Measurements from ENCODE around the gene CBX4. TPM values are rescaled to one million over a fixed set of nuclear protein-coding genes. Genes with fewer than 3 reads are reported as not detected.

The CBX4 gene
- total and polyA plus RNA-seq, 10 of the 15 experiments (the other 5 are each of a cell fraction or from before 2014, with no cell fraction given): 0.69 to 24.6 (median 4.2) TPM

DNA sequence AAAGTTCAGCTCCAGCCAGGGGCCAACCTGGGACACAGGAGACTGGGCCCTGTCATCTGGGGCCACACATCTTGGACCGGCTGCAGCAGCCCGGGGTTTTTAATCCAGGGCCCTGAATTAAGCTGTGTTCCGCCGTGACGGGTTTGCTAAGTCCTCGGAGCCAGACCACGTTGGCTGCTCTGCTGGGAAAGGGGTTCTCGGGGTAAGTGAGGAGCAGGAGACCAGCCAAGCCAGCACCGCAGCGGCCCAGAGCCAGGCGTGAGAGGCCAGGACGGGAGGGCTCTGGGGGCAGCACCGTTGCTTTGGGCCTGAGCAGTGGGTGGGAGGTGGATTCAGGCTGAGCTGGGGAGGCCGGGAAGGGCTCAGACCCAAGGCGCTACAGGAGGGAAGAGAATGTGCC lies 31.3 kb upstream of the CBX4 start:
- ChIA-PET SMC1A (ENCODE audit: uncharacterized antibody, unreplicated experiment) (no interaction called here), CTCF (no interaction called here), POLR2A (no interaction called here), RAD21 (ENCODE audit: unreplicated experiment) (no interaction called here)
- DNase-seq (ENCODE audit: low read depth, low spot score) (no peak), FAIRE-seq (no peak), ATAC-seq (no peak)
- Histone ChIP-seq H3K4me2 (ENCODE audit: control insufficient read depth, insufficient read depth) (no peak overlapping the region), H3K9ac (ENCODE audit: control insufficient read depth, insufficient read depth, low read length) (no peak overlapping the region), H2AFZ (ENCODE audit: control insufficient read depth, low read depth, low read length) (no peak overlapping the region), H3K27ac (ENCODE audit: control insufficient read depth, insufficient read depth) (no peak overlapping the region), H3K36me3 (ENCODE audit: control insufficient read depth in 2 of 2, insufficient read depth in 2 of 2, low read length in 1 of 2) (no peaks in the 10 kb centered on the region), H3K79me2 (ENCODE audit: control insufficient read depth, insufficient read depth, low read length) (no peaks in the 10 kb centered on the region), H4K20me1 (ENCODE audit: control insufficient read depth, insufficient read depth) (no peaks in the 10 kb centered on the region), H3K9me3 (replicated peaks; ENCODE audit: control insufficient read depth, insufficient read depth, low read length) (no peaks in the 10 kb centered on the region), H3K4me3 (no peak overlapping the region), H3K4me1 (ENCODE audit: control insufficient read depth, insufficient read depth, low read length) (peaks cover 3% of the 10 kb centered on the region), H3K27me3 (replicated peaks in 1 of 2; ENCODE audit: control insufficient read depth in 2 of 2, insufficient read depth in 2 of 2, low read length in 1 of 2) (no peaks in the 10 kb centered on the region)
- in situ Hi-C loops (cut with MboI) (no loop called here), intact Hi-C loops (cut with micrococcal nuclease; ENCODE audit: unreplicated experiment) (no loop called here)
- 53% methylated on average over 15 of the region's 15 CpGs for WGBS (ENCODE audit: insufficient coverage, insufficient replicate concordance, low lambda C conversion rate, missing lambda C conversion rate)
- no TSS peak for BruUV-seq (replicated peaks)
- TF ChIP-seq SIN3A (IDR thresholded peaks at IDR 0.05; ENCODE audit: low read depth, low read length): no peak
- TF ChIP-seq STAT3 (IDR thresholded peaks at IDR 0.05; ENCODE audit: low read depth, low read length): no peak
- TF ChIP-seq ZNF622 (IDR thresholded peaks at IDR 0.05): no peak
- no peak for TF ChIP-seq TCF3 (IDR thresholded peaks at IDR 0.05; ENCODE audit: borderline replicate concordance, insufficient read depth, low read depth, low read length)
- no peak for TF ChIP-seq ZNF274 (IDR thresholded peaks at IDR 0.05; ENCODE audit: insufficient read depth, insufficient read length)
- TF ChIP-seq CBX3 (IDR thresholded peaks at IDR 0.05; ENCODE audit: borderline replicate concordance, low read depth): no peak
- TF ChIP-seq ZZZ3 (IDR thresholded peaks at IDR 0.05; ENCODE audit: control insufficient read depth, insufficient read length, low read depth): no peak
- no peak for TF ChIP-seq SREBF2 (IDR thresholded peaks at IDR 0.05; ENCODE audit: low read length)

DNA sequence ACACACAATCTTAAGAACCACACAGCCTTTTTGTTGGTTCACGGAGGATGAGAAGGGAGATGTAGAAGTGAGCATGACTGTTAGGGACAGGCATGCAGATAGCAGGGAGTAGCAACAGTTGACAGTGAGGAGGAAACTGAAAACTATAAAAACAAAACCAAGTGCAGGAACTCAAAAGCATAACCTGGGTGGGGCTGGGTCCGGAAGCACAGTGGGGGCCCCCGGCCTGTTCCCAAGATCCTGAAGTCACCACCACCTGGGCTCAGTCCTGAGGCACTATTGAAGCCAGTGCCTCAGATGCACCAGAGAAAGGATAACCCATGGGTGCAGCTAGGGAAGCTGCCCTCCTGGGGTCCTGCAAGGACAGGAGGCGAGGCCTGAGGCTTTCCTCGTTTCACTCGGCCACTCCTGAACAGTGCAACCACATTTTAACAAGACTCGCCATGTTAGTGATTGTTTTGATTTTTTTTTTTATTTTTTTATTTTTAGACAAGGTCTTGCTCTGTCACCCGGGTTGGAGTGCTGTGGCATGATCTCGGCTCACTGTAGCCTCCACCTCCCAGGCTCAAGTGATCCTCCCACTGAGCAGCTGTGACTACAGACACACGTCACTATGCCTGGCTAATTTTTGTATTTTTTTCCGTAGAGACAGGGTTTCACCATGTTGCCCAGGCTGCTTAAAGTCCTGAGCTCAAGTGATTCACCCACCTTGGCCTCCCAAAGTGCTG lies 27.7 kb upstream of the CBX4 start:
- intact Hi-C loops (cut with micrococcal nuclease; ENCODE audit: unreplicated experiment): no loop called here

More for the DNA sequence above, 27.7 kb upstream of the CBX4 start:
- 36% methylated on average over 11 of the region's 11 CpGs for WGBS (ENCODE audit: insufficient coverage, insufficient replicate concordance, low lambda C conversion rate, missing lambda C conversion rate)
- in situ Hi-C loops (cut with MboI): no loop called here
- no TSS peak for BruUV-seq (replicated peaks)
- H3K27me3 ChIP-seq (replicated peaks in 1 of 2; ENCODE audit: control insufficient read depth in 2 of 2, insufficient read depth in 2 of 2, low read length in 1 of 2): peaks cover 0 to 3% of the 10 kb centered on the region in 2 experiments; a peak in 2 of 4 replicates
- no peaks in the 10 kb centered on the region for H3K36me3 ChIP-seq (ENCODE audit: control insufficient read depth in 2 of 2, insufficient read depth in 2 of 2, low read length in 1 of 2)
- H3K9ac ChIP-seq (ENCODE audit: control insufficient read depth, insufficient read depth, low read length): no peak overlapping the region
- ChIA-PET RAD21 (ENCODE audit: unreplicated experiment) (no interaction called here), POLR2A (no interaction called here), SMC1A (ENCODE audit: uncharacterized antibody, unreplicated experiment) (interaction anchor here (1.2 kb wide), 1 partner anchor 103 kb away, joined by 3 read pairs; no protein-coding TSS in a partner anchor), CTCF (no interaction called here)
- DNase-seq (ENCODE audit: low read depth, low spot score) (no peak), FAIRE-seq (peak; percentile 13), ATAC-seq (peak; percentile 57)
- H4K20me1 ChIP-seq (ENCODE audit: control insufficient read depth, insufficient read depth): no peaks in the 10 kb centered on the region
- no peaks in the 10 kb centered on the region for H3K79me2 ChIP-seq (ENCODE audit: control insufficient read depth, insufficient read depth, low read length)
- H3K4me2 ChIP-seq (ENCODE audit: control insufficient read depth, insufficient read depth): no peak overlapping the region
- peaks cover 4% of the 10 kb centered on the region for H3K4me1 ChIP-seq (ENCODE audit: control insufficient read depth, insufficient read depth, low read length)
- peak overlapping the region; percentile 48; the same call in 1 of the 2 replicates for H2AFZ ChIP-seq (ENCODE audit: control insufficient read depth, low read depth, low read length)
- TF ChIP-seq CREM (IDR thresholded peaks at IDR 0.05; ENCODE audit: low read depth): peak; percentile 37; the same call in 1 of the 2 replicates
- peak; percentile 54 for TF ChIP-seq EED (IDR thresholded peaks at IDR 0.05; ENCODE audit: low read depth)
- TF ChIP-seq RBBP5 (conservative IDR thresholded peaks at IDR 0.05): no peak
- 0 out of 2 replicates have a peak, but pooled peaks have one; percentile 21 for TF ChIP-seq CREB1 (IDR thresholded peaks at IDR 0.05; ENCODE audit: low read depth)
- peak overlapping the region; percentile 51 for H3K27ac ChIP-seq (ENCODE audit: control insufficient read depth, insufficient read depth)
- H3K4me3 ChIP-seq: no peak overlapping the region
- no peaks in the 10 kb centered on the region for H3K9me3 ChIP-seq (replicated peaks; ENCODE audit: control insufficient read depth, insufficient read depth, low read length)
